Superior temporal gyrus (tissue), 1 donor: ENCODE measurements around the gene ADAMTS7.
"Not testable (repeated sequence)": the region's sequence is repeated elsewhere in the genome, so short reads cannot be mapped to it uniquely, and the experiment has no call there.

Experiments
- DNase-seq: peaks from one replicate; pipeline ENCODE4 v3.0.0-alpha.2; 2016; ENCODE audit errors: extremely low spot score

ADAMTS7 gene

DNA sequence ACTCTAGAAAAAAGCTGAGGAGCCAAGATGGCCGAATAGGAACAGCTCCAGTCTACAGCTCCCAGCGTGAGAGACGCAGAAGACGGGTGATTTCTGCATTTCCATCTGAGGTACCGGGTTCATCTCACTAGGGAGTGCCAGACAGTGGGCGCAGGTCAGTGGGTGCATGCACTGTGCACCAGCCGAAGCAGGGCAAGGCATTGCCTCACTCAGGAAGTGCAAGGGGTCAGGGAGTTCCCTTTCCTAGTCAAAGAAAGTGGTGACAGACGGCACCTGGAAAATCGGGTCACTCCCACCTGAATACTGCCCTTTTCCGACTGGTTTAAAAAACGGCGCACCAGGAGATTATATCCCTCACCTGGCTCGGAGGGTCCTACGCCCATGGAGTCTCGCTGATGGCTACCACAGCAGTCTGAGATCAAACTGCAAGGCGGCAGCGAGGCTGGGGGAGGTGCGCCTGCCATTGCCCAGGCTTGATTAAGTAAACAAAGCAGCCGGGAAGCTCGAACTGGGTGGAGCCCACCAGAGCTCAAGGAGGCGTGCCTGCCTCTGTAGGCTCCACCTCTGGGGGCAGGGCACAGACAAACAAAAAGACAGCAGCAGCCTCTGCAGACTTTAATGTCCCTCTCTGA lies 91.3 kb downstream of the ADAMTS7 start:
- not testable (repeated sequence) for DNase-seq

DNA sequence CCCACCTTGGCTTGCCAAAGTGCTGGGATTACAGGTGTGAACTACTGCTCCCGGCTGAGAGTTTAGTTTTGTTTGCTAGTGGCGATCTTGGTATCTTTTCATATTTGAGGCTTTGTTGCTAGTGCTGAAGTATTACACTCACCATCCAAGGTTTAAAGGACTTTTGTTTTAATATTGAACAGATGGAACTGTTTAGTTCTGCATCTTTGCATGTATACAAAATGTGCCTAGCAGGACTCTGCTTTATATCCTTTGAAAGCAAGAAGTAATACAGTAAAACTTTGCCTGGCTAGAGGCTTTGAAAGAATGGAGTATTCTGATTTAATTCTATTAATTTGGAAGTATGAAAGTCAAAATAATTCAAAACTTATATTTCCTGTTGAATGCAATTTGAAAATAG lies 92.4 kb downstream of the ADAMTS7 start:
- DNase-seq, result no peak

DNA sequence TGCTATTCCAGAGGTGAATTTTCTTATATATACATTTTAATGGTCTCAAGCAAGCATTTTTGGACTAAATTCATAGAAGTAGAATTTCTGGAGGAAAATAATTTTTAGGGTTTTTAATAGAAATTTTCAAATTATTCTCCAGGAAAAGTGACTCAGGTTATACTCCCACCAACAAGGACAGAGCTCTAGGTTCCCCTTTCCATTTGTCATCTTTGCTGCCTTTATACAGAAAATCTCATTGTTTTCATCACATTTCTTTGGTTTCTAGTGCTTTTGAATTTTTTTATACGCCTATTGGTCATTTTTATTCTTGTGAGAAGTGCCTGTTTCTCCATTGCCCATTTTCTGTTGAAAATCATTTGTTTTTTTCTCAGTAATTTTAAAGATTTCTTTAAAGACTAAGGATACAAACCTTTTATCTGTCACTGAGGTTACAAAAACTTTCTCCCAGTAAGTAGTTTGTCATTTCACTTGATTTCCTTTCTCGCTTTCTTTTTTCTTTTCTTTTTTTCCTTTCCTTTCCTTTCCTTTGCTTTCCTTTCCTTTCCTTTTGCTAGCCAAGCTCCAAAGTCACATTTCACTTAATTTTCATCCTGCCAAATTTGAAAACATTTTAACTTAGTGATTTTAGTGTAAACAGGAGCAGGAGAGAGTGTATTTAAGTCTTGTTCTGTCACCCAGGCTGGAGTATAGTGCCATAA lies 93.2 kb downstream of the ADAMTS7 start:
- DNase-seq, result no peak

DNA sequence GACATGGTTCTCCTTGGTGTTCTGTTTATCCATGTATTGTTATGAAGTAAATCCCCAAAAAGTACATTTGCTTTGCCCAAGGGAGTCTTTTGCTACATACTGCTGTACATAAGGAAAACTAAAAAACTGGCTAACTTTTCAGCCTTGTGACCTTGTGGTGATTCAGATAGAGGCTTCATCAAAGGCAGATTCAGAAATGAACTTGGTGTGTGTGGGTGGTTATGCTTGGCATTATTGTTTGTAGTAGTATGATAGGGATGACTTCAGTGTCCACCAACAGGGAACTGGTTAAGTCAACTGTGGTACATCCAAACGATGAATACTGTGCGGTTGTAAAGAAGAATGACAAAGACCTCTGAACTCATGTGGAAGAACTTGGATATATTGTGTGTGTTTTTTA lies 94.6 kb downstream of the ADAMTS7 start:
- no peak for DNase-seq

DNA sequence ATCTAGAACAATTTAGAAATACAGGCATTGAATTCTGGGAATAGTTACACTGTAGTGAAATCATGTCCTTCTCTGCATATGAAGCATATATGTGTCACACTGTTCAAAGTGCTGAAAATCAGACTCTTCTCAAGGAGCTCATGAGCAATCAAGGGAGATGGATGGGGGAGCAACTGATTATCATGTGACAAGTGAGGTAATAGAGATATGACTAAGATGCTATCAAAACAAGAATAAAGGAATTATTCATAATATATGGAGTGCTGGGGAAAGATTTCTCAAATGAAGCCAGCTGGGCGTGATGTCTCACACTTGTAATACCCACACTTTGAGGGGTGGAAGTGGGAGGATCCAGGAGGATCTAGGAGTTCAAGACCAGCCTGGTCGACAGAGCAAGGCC lies 95.3 kb downstream of the ADAMTS7 start:
- DNase-seq, result no peak

DNA sequence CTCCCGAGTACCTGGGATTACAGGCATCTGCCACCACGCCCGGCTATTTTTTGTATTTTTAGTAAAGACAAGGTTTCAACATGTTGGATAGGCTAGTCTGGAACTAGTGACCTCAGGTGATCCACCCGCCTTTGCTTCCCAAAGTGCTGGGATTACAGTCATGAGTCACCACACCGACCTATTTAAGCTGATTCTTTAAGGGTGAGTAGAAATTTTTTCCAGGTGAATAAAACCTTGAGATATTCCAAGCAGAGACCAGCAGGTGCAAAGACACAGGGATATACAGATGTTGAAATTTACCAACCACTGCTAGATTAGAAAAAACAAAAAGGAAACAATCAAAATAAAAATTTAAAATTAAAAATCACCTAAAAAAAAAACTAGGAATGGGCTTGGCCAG lies 95.8 kb downstream of the ADAMTS7 start:
- DNase-seq, result no peak

DNA sequence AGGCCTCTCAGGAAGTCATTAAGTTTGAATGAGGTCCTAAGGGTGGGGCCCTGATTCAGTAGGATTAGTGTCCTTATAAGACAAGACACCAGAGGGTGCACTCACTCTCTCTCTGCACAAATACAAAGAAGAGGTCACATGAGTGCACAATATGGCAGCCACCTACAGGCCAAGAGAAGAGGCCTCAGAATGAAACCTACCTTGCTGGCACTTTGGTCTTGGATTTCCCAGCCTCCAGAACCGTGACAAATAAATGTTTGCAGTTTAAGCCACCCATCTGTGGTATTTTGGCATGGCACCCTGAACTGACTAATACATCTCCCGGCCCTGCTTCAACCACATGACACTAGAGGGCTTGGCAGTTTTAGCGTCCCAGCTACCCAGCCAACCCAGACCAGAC lies 96.4 kb downstream of the ADAMTS7 start:
- DNase-seq, result no peak

DNA sequence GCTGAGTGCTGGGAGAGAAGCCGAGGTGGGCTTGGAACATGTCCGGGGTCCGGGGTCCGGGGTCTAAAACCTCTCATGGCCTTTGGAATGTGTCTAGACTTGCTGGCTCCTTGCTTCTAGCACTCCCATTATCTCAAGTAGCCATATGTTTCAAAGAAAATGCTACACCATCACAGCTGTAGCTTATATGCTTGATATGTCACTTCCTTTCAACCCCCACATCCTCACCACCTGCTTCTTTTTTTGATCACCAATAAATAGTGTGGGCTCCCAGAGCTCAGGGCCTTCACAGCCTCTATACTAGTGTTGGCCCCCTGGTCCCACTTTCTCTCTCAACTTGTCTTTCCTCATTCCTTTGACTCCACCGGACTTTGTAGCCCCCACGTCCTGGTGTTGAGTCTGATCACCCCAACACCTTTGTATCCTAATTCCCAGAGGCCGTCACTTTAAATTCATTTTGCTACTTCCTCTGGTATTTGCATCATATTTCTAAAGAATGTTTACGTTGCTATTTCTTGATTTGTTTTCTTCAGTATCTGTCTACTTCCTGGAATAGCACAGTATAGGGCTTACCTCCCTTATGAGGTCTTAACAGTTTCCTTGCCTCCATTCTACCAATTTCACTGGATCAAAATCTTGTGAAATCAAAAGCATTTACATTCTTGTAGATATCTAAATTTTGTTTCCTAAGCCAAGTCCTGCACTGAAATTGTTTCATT lies 98.3 kb downstream of the ADAMTS7 start:
- DNase-seq, result no peak

DNA sequence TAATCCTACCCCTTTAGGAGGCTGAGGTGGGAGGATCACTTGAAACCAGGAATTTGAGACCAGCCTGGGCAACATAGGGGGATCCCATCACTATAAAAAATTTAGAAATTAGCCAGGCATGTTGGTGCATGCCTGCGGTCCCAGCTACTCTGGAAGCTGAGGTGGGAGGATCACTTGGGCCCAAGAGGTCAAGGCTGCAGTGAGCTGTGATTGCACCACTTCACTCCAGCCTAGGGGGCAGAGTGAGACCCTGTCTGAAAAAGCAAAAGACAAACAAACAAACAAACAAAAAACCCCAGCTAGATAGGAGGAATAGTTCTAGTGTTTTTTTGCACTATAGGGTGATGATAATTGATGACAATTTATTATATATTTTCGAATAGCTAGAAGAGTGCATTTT lies 99.6 kb downstream of the ADAMTS7 start:
- DNase-seq, result no peak

DNA sequence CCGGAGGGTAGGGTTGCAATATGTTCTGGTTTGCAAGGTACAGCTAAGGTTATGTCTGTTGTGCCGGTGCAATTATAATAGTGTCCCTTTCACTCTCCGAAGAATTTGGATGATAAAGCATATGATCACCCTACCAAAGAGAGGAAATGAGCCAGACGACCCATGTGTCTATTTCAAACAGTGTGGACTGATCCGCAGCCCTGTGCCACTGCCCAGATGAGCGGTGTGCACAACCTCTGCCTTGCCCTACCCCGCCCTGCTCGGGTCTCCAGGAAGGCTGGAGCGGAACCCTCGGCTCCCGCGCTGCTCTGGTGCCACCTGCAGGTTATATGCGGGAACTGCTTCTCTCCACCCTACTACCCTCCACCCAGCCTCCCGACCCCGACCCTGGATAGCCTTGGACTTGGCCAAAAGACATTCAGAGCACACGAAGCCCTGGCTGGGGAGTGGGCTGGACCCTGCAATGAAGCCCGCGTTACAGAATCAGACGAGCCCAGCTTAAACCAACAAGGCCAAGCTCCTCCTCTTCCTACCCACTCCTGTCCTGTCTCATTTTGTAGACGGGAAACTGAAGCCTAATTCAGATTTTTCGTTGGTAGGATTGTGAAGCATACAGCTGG lies 101.9 kb downstream of the ADAMTS7 start:
- DNase-seq, result peak; percentile 65
